Naive thymus-derived CD4-positive, alpha-beta T cell (primary cell): ENCODE data around the gene AGAP1. TPM values are rescaled to one million over a fixed set of nuclear protein-coding genes. Genes with fewer than 3 reads are reported as not detected.

ENCODE experiments used
- ATAC-seq: fragments of 150-1000 bp; cut with Tn5 transposase; 2 replicates; pipeline ENCODE4 v1.10.0; 2021; ENCODE audit warnings: mild to moderate bottlenecking, moderate library complexity
- CTCF ChIA-PET: fragments of 350-600 bp; sonication (Branson Sonifier 250); formaldehyde crosslinking; loops from one replicate; lab custom pipeline; 2021; ENCODE audit warnings: antibody characterized with exemption; lab: Charles Lee
- POLR2A ChIA-PET: fragments of 350-600 bp; sonication (Branson Sonifier 250); formaldehyde crosslinking; loops from one replicate; lab custom pipeline; 2021; ENCODE audit warnings: antibody characterized with exemption, inconsistent platforms; lab: Charles Lee
- DNase-seq, 9 donors: peaks; one replicate each; pipeline versions ENCODE4 v3.0.0 to v3.0.0-alpha.2; 2020 to 2022; ENCODE audit warnings: mixed read lengths in 1 of 9
- H3K27ac ChIP-seq: one replicate; pipeline ENCODE4 v1.7.0; 2013; ENCODE audit warnings: mild to moderate bottlenecking, low read depth, low read length, moderate library complexity
- H3K27me3 ChIP-seq, 2 donors: one replicate each; pipeline ENCODE4 v1.7.0; 2013; ENCODE audit warnings: low read length in 2 of 2, mild to moderate bottlenecking in 2 of 2, moderate library complexity in 2 of 2; ENCODE audit not compliant: control insufficient read depth in 2 of 2, insufficient read depth in 2 of 2
- H3K36me3 ChIP-seq, 3 experiments: 1 replicate in 2 of 3; 2 replicates in 1 of 3; pipeline ENCODE4 v1.7.0; 2013; ENCODE audit warnings: low read length in 3 of 3, mild to moderate bottlenecking in 3 of 3, moderate library complexity in 1 of 3; ENCODE audit not compliant: insufficient read depth in 3 of 3, control insufficient read depth in 2 of 3
- H3K4me1 ChIP-seq, 2 donors: one replicate each; pipeline ENCODE4 v1.7.0; 2013; ENCODE audit warnings: low read length in 2 of 2, mild to moderate bottlenecking in 2 of 2, moderate library complexity in 1 of 2; ENCODE audit not compliant: control insufficient read depth in 2 of 2, insufficient read depth in 2 of 2
- H3K4me3 ChIP-seq: 2 replicates; pipeline ENCODE4 v1.7.0; 2013; ENCODE audit warnings: mild to moderate bottlenecking, low read length
- H3K9me3 ChIP-seq, 3 experiments: 1 replicate in 2 of 3; 2 replicates in 1 of 3; pipeline ENCODE4 v1.7.0; 2013; ENCODE audit warnings: low read length in 3 of 3; ENCODE audit not compliant: control insufficient read depth in 2 of 3
- H3K27ac Mint-ChIP-seq, 9 donors: one replicate each; pipeline ENCODE4 v1.8.0; 2020 to 2022; ENCODE audit warnings: mixed read lengths in 9 of 9, mild to moderate bottlenecking in 8 of 9, moderate library complexity in 5 of 9, inconsistent platforms in 2 of 9
- H3K27me3 Mint-ChIP-seq, 5 donors: one replicate each; pipeline ENCODE4 v1.8.0; 2021 to 2022; ENCODE audit warnings: mixed read lengths in 5 of 5, mild to moderate bottlenecking in 1 of 5
- H3K36me3 Mint-ChIP-seq, 5 donors: one replicate each; pipeline ENCODE4 v1.8.0; 2020 to 2022; ENCODE audit warnings: mixed read lengths in 5 of 5, mild to moderate bottlenecking in 3 of 5, inconsistent platforms in 1 of 5
- H3K4me1 Mint-ChIP-seq, 7 donors: one replicate each; pipeline ENCODE4 v1.8.0; 2020 to 2022; ENCODE audit warnings: mixed read lengths in 7 of 7, mild to moderate bottlenecking in 3 of 7, inconsistent platforms in 1 of 7
- H3K4me3 Mint-ChIP-seq, 10 donors: one replicate each; pipeline ENCODE4 v1.8.0; 2020 to 2022; ENCODE audit warnings: mild to moderate bottlenecking in 10 of 10, mixed read lengths in 10 of 10, moderate library complexity in 6 of 10, inconsistent platforms in 2 of 10
- H3K9me3 Mint-ChIP-seq, 11 donors: one replicate each; pipeline ENCODE4 v1.8.0; 2020 to 2022; ENCODE audit warnings: mixed read lengths in 11 of 11, mild to moderate bottlenecking in 4 of 11, inconsistent platforms in 1 of 11, moderate library complexity in 1 of 11
- intact Hi-C, 2 donors: fragments of 100-400 bp; cut with micrococcal nuclease; formaldehyde crosslinking; loops; one replicate each; pipeline ENCODE4 v1.15.1; 2023
- polyA plus RNA-seq, 2 donors: library from polyadenylated mRNA; unstranded; fragments of 300-500 nt; fragmentation: Illumina TruSeq; gene quantifications; one replicate each; pipeline ENCODE4 v1.2.3, GENCODE V29; 2021
- total RNA-seq, 6 experiments: library from RNA in 5 of 6; stranded (reverse) in 5 of 6; gene quantifications; 1 replicate in 5 of 6; 2 replicates in 1 of 6; pipeline ENCODE4 v1.2.3 and lab custom pipeline; 2021 to 2026

AGAP1 gene
- total and polyA plus RNA-seq, 7 experiments from 2014 or later, result 0.35 to 9.6 (median 0.85) TPM; not detected in 2

- intact Hi-C loops, result no loop called here
- ChIA-PET POLR2A (no interaction called here), CTCF (no interaction called here)
Measured at GRCh38 chr2:235554385-235554784, 60.5 kb downstream of the AGAP1 start.

GRCh38 chr2:235554936-235555335, 61.1 kb downstream of the AGAP1 start:
- no peak overlapping the region for H3K4me3 ChIP-seq
- H3K27ac ChIP-seq, result no peak overlapping the region
- no peaks in the 10 kb centered on the region for H3K4me1 ChIP-seq
- Mint-ChIP-seq H3K27me3 (peaks cover 0 to 55% (median 25%) of the 10 kb centered on the region in 5 donors), H3K4me1 (peaks cover 0 to 9% (median 0%) of the 10 kb centered on the region in 7 donors), H3K4me3 (no peak overlapping the region), H3K36me3 (no peaks in the 10 kb centered on the region), H3K9me3 (peaks cover 0 to 1% (median 0%) of the 10 kb centered on the region in 11 donors), H3K27ac (no peak overlapping the region)
- ATAC-seq (no peak), DNase-seq (no peak)
- H3K36me3 ChIP-seq, result no peaks in the 10 kb centered on the region
- no peaks in the 10 kb centered on the region for H3K27me3 ChIP-seq
- intact Hi-C loops, result no loop called here
- H3K9me3 ChIP-seq, result no peaks in the 10 kb centered on the region
- POLR2A ChIA-PET, result no interaction called here
- CTCF ChIA-PET, result no interaction called here

More at GRCh38 chr2:235554385-235554784, 60.5 kb downstream of the AGAP1 start:
- H3K36me3 Mint-ChIP-seq, result no peaks in the 10 kb centered on the region
- Histone ChIP-seq H3K27me3 (no peaks in the 10 kb centered on the region), H3K4me3 (no peak overlapping the region), H3K4me1 (no peaks in the 10 kb centered on the region), H3K36me3 (no peaks in the 10 kb centered on the region), H3K27ac (no peak overlapping the region), H3K9me3 (no peaks in the 10 kb centered on the region)
- no peak overlapping the region for H3K27ac Mint-ChIP-seq
- ATAC-seq, result no peak
- peaks cover 0 to 1% (median 0%) of the 10 kb centered on the region in 11 donors for H3K9me3 Mint-ChIP-seq
- no peak overlapping the region for H3K4me3 Mint-ChIP-seq
- H3K27me3 Mint-ChIP-seq, result peaks cover 0 to 60% (median 23%) of the 10 kb centered on the region in 5 donors
- H3K4me1 Mint-ChIP-seq, result peaks cover 0 to 9% (median 0%) of the 10 kb centered on the region in 7 donors
- DNase-seq, result no peak

GRCh38 chr2:235555371-235555770, 61.5 kb downstream of the AGAP1 start:
- intact Hi-C loops, result no loop called here
- H3K27me3 ChIP-seq, result no peaks in the 10 kb centered on the region
- POLR2A ChIA-PET, result no interaction called here
- no peak overlapping the region for H3K4me3 ChIP-seq
- H3K9me3 ChIP-seq, result no peaks in the 10 kb centered on the region
- Mint-ChIP-seq H3K4me3 (no peak overlapping the region), H3K9me3 (peaks cover 0 to 1% (median 0%) of the 10 kb centered on the region in 11 donors), H3K4me1 (peaks cover 0 to 9% (median 0%) of the 10 kb centered on the region in 7 donors), H3K27me3 (peaks cover 0 to 51% (median 25%) of the 10 kb centered on the region in 5 donors), H3K27ac (no peak overlapping the region), H3K36me3 (no peaks in the 10 kb centered on the region)
- CTCF ChIA-PET, result no interaction called here
- DNase-seq (no peak), ATAC-seq (peak; percentile 28)
- H3K4me1 ChIP-seq, result no peaks in the 10 kb centered on the region
- no peaks in the 10 kb centered on the region for H3K36me3 ChIP-seq
- no peak overlapping the region for H3K27ac ChIP-seq

- Histone ChIP-seq H3K4me1 (no peaks in the 10 kb centered on the region), H3K36me3 (no peaks in the 10 kb centered on the region), H3K9me3 (no peaks in the 10 kb centered on the region), H3K4me3 (no peak overlapping the region), H3K27ac (no peak overlapping the region), H3K27me3 (no peaks in the 10 kb centered on the region)
- peaks cover 0 to 1% (median 0%) of the 10 kb centered on the region in 11 donors for H3K9me3 Mint-ChIP-seq
- DNase-seq (no peak), ATAC-seq (no peak)
- H3K4me1 Mint-ChIP-seq, result peaks cover 0 to 9% (median 0%) of the 10 kb centered on the region in 7 donors
- peaks cover 0 to 46% (median 22%) of the 10 kb centered on the region in 5 donors for H3K27me3 Mint-ChIP-seq
- ChIA-PET POLR2A (no interaction called here), CTCF (no interaction called here)
- no peak overlapping the region for H3K27ac Mint-ChIP-seq
- H3K36me3 Mint-ChIP-seq, result no peaks in the 10 kb centered on the region
- H3K4me3 Mint-ChIP-seq, result no peak overlapping the region
- intact Hi-C loops, result no loop called here
Measured at GRCh38 chr2:235556086-235556485, 62.2 kb downstream of the AGAP1 start.

GRCh38 chr2:235556901-235557300, 63.1 kb downstream of the AGAP1 start:
- H3K4me3 Mint-ChIP-seq, result no peak overlapping the region
- no peaks in the 10 kb centered on the region for H3K36me3 Mint-ChIP-seq
- no peaks in the 10 kb centered on the region for H3K36me3 ChIP-seq
- peaks cover 0 to 39% (median 20%) of the 10 kb centered on the region in 5 donors for H3K27me3 Mint-ChIP-seq
- no peak for ATAC-seq
- ChIA-PET POLR2A (no interaction called here), CTCF (no interaction called here)
- H3K4me1 Mint-ChIP-seq, result peaks cover 0 to 6% (median 0%) of the 10 kb centered on the region in 7 donors
- DNase-seq, result no peak
- peaks cover 0 to 1% (median 0%) of the 10 kb centered on the region in 11 donors for H3K9me3 Mint-ChIP-seq
- intact Hi-C loops, result no loop called here
- no peak overlapping the region for H3K27ac Mint-ChIP-seq
- no peaks in the 10 kb centered on the region for H3K27me3 ChIP-seq
- H3K27ac ChIP-seq, result no peak overlapping the region
- H3K4me3 ChIP-seq, result no peak overlapping the region
- H3K9me3 ChIP-seq, result no peaks in the 10 kb centered on the region
- no peaks in the 10 kb centered on the region for H3K4me1 ChIP-seq

GRCh38 chr2:235557903-235558302, 64.1 kb downstream of the AGAP1 start:
- no peaks in the 10 kb centered on the region for H3K36me3 ChIP-seq
- peaks cover 0 to 34% (median 21%) of the 10 kb centered on the region in 5 donors for H3K27me3 Mint-ChIP-seq
- intact Hi-C loops, result no loop called here
- POLR2A ChIA-PET, result no interaction called here
- no peak overlapping the region for H3K27ac ChIP-seq
- CTCF ChIA-PET, result no interaction called here
- H3K4me3 ChIP-seq, result no peak overlapping the region
- no peaks in the 10 kb centered on the region for H3K4me1 Mint-ChIP-seq
- H3K27me3 ChIP-seq, result no peaks in the 10 kb centered on the region
- H3K4me3 Mint-ChIP-seq, result no peak overlapping the region
- no peaks in the 10 kb centered on the region for H3K4me1 ChIP-seq
- H3K36me3 Mint-ChIP-seq, result no peaks in the 10 kb centered on the region
- no peak overlapping the region for H3K27ac Mint-ChIP-seq
- DNase-seq, result no peak
- no peaks in the 10 kb centered on the region for H3K9me3 Mint-ChIP-seq
- ATAC-seq, result no peak
- no peaks in the 10 kb centered on the region for H3K9me3 ChIP-seq

GRCh38 chr2:235558572-235558971, 64.7 kb downstream of the AGAP1 start:
- H3K27ac ChIP-seq, result no peak overlapping the region
- intact Hi-C loops, result no loop called here
- DNase-seq (no peak), ATAC-seq (no peak)
- Mint-ChIP-seq H3K27ac (no peak overlapping the region), H3K9me3 (no peaks in the 10 kb centered on the region), H3K27me3 (peaks cover 3 to 35% (median 24%) of the 10 kb centered on the region in 5 donors), H3K4me1 (no peaks in the 10 kb centered on the region), H3K36me3 (no peaks in the 10 kb centered on the region), H3K4me3 (no peak overlapping the region)
- H3K27me3 ChIP-seq, result no peaks in the 10 kb centered on the region
- H3K4me1 ChIP-seq, result no peaks in the 10 kb centered on the region
- H3K9me3 ChIP-seq, result no peaks in the 10 kb centered on the region
- no peak overlapping the region for H3K4me3 ChIP-seq
- POLR2A ChIA-PET, result no interaction called here
- CTCF ChIA-PET, result no interaction called here
- H3K36me3 ChIP-seq, result no peaks in the 10 kb centered on the region
